T-helper 2 cell treated with Interferon-gamma antibody and Interleukin-4, amounts not matched to agents 5 μg/mL and 100 μg/mL, for 36 hours (primary cell): ENCODE measurements around the gene PPP2R2C.
A peak's percentile ranks its signal among the peaks of the same experiment; 100 is the strongest.

ENCODE experiments used
- DNase-seq: peaks from one replicate; pipeline ENCODE4 v3.0.0; 2021; ENCODE audit warnings: low spot score
- H3K27ac Mint-ChIP-seq: one replicate; pipeline ENCODE4 v1.8.0; 2021; ENCODE audit warnings: mild to moderate bottlenecking, mixed read lengths
- H3K27me3 Mint-ChIP-seq: one replicate; pipeline ENCODE4 v1.8.0; 2021; ENCODE audit warnings: low read depth, mixed read lengths
- H3K36me3 Mint-ChIP-seq: one replicate; pipeline ENCODE4 v1.8.0; 2021; ENCODE audit warnings: low read depth, mixed read lengths
- H3K4me1 Mint-ChIP-seq: one replicate; pipeline ENCODE4 v1.8.0; 2021; ENCODE audit warnings: low read depth, mixed read lengths
- H3K4me3 Mint-ChIP-seq: one replicate; pipeline ENCODE4 v1.8.0; 2022; ENCODE audit warnings: mild to moderate bottlenecking, moderate library complexity, mixed read lengths
- H3K9me3 Mint-ChIP-seq: one replicate; pipeline ENCODE4 v1.8.0; 2021; ENCODE audit warnings: mixed read lengths

Gene PPP2R2C

GRCh38 chr4:6343939-6344408 is 128.4 kb downstream of the PPP2R2C start:
- no peaks in the 10 kb centered on the region for H3K4me1 Mint-ChIP-seq
- peaks cover 12% of the 10 kb centered on the region for H3K27me3 Mint-ChIP-seq
- H3K9me3 Mint-ChIP-seq, result no peaks in the 10 kb centered on the region
- H3K4me3 Mint-ChIP-seq, result no peak overlapping the region
- no peaks in the 10 kb centered on the region for H3K36me3 Mint-ChIP-seq
- DNase-seq, result no peak
- H3K27ac Mint-ChIP-seq, result no peak overlapping the region

GRCh38 chr4:6342530-6343293 is 129.7 kb downstream of the PPP2R2C start:
- no peak overlapping the region for H3K27ac Mint-ChIP-seq
- no peak overlapping the region for H3K4me3 Mint-ChIP-seq
- DNase-seq, result no peak
- H3K4me1 Mint-ChIP-seq, result peaks cover 10% of the 10 kb centered on the region
- H3K9me3 Mint-ChIP-seq, result no peaks in the 10 kb centered on the region
- H3K27me3 Mint-ChIP-seq, result peaks cover 23% of the 10 kb centered on the region
- no peaks in the 10 kb centered on the region for H3K36me3 Mint-ChIP-seq

- no peak for DNase-seq
- peaks cover 30% of the 10 kb centered on the region for H3K27me3 Mint-ChIP-seq
- peaks cover 16% of the 10 kb centered on the region for H3K4me1 Mint-ChIP-seq
- H3K27ac Mint-ChIP-seq, result no peak overlapping the region
- no peaks in the 10 kb centered on the region for H3K9me3 Mint-ChIP-seq
- H3K4me3 Mint-ChIP-seq, result no peak overlapping the region
- no peaks in the 10 kb centered on the region for H3K36me3 Mint-ChIP-seq
These were observed 130.7 kb downstream of the PPP2R2C start for GRCh38 chr4:6341696-6342095.

- no peaks in the 10 kb centered on the region for H3K9me3 Mint-ChIP-seq
- peaks cover 16% of the 10 kb centered on the region for H3K4me1 Mint-ChIP-seq
- peaks cover 30% of the 10 kb centered on the region for H3K27me3 Mint-ChIP-seq
- DNase-seq, result no peak
- H3K4me3 Mint-ChIP-seq, result no peak overlapping the region
- H3K27ac Mint-ChIP-seq, result no peak overlapping the region
- no peaks in the 10 kb centered on the region for H3K36me3 Mint-ChIP-seq
These were observed 131.9 kb downstream of the PPP2R2C start for GRCh38 chr4:6340446-6341015.

- H3K36me3 Mint-ChIP-seq, result no peaks in the 10 kb centered on the region
- H3K27me3 Mint-ChIP-seq, result peaks cover 34% of the 10 kb centered on the region
- DNase-seq, result no peak
- H3K27ac Mint-ChIP-seq, result no peak overlapping the region
- H3K9me3 Mint-ChIP-seq, result no peaks in the 10 kb centered on the region
- H3K4me3 Mint-ChIP-seq, result no peak overlapping the region
- peaks cover 16% of the 10 kb centered on the region for H3K4me1 Mint-ChIP-seq
These were observed 132.5 kb downstream of the PPP2R2C start for GRCh38 chr4:6339818-6340445.

- no peaks in the 10 kb centered on the region for H3K9me3 Mint-ChIP-seq
- peaks cover 16% of the 10 kb centered on the region for H3K4me1 Mint-ChIP-seq
- H3K27ac Mint-ChIP-seq, result no peak overlapping the region
- peaks cover 34% of the 10 kb centered on the region for H3K27me3 Mint-ChIP-seq
- H3K36me3 Mint-ChIP-seq, result no peaks in the 10 kb centered on the region
- DNase-seq, result no peak
- no peak overlapping the region for H3K4me3 Mint-ChIP-seq
These were observed 133.2 kb downstream of the PPP2R2C start for GRCh38 chr4:6338951-6339817.

- peak overlapping the region; percentile 80 for H3K4me3 Mint-ChIP-seq
- H3K27ac Mint-ChIP-seq, result peak overlapping the region; percentile 9
- no peak for DNase-seq
- H3K27me3 Mint-ChIP-seq, result peaks cover 31% of the 10 kb centered on the region
- H3K4me1 Mint-ChIP-seq, result peaks cover 16% of the 10 kb centered on the region
- no peaks in the 10 kb centered on the region for H3K9me3 Mint-ChIP-seq
- no peaks in the 10 kb centered on the region for H3K36me3 Mint-ChIP-seq
These were observed 134.1 kb downstream of the PPP2R2C start for GRCh38 chr4:6338175-6338950.

- peaks cover 16% of the 10 kb centered on the region for H3K4me1 Mint-ChIP-seq
- no peaks in the 10 kb centered on the region for H3K36me3 Mint-ChIP-seq
- H3K27me3 Mint-ChIP-seq, result peaks cover 31% of the 10 kb centered on the region
- H3K27ac Mint-ChIP-seq, result no peak overlapping the region
- DNase-seq, result no peak
- H3K4me3 Mint-ChIP-seq, result peak overlapping the region; percentile 80
- no peaks in the 10 kb centered on the region for H3K9me3 Mint-ChIP-seq
These were observed 135.0 kb downstream of the PPP2R2C start for GRCh38 chr4:6337331-6337935.

- DNase-seq, result no peak
- H3K36me3 Mint-ChIP-seq, result no peaks in the 10 kb centered on the region
- H3K4me1 Mint-ChIP-seq, result peaks cover 16% of the 10 kb centered on the region
- H3K27me3 Mint-ChIP-seq, result peaks cover 26% of the 10 kb centered on the region
- H3K27ac Mint-ChIP-seq, result no peak overlapping the region
- no peaks in the 10 kb centered on the region for H3K9me3 Mint-ChIP-seq
- H3K4me3 Mint-ChIP-seq, result no peak overlapping the region
These were observed 136.2 kb downstream of the PPP2R2C start for GRCh38 chr4:6336166-6336565.

GRCh38 chr4:6335040-6335590 is 137.3 kb downstream of the PPP2R2C start:
- DNase-seq, result no peak
- Mint-ChIP-seq H3K9me3 (no peaks in the 10 kb centered on the region), H3K4me3 (no peak overlapping the region), H3K27me3 (peaks cover 23% of the 10 kb centered on the region), H3K36me3 (no peaks in the 10 kb centered on the region), H3K27ac (no peak overlapping the region), H3K4me1 (peaks cover 16% of the 10 kb centered on the region)

GRCh38 chr4:6334203-6334887 is 138.1 kb downstream of the PPP2R2C start:
- Mint-ChIP-seq H3K27ac (no peak overlapping the region), H3K27me3 (peaks cover 23% of the 10 kb centered on the region), H3K4me1 (peaks cover 16% of the 10 kb centered on the region), H3K4me3 (no peak overlapping the region), H3K9me3 (no peaks in the 10 kb centered on the region), H3K36me3 (no peaks in the 10 kb centered on the region)
- no peak for DNase-seq
